Measurements from ENCODE around the gene NAALADL2. TPM values are rescaled to one million over a fixed set of nuclear protein-coding genes. Genes with fewer than 3 reads are reported as not detected.
A peak's percentile ranks its signal among the peaks of the same experiment; 100 is the strongest.
"Not testable (repeated sequence)": the region's sequence is repeated elsewhere in the genome, so short reads cannot be mapped to it uniquely, and the experiment has no call there.

The NAALADL2 gene
- total RNA-seq, 1 donor from 2014 or later = 2.4 TPM

DNA sequence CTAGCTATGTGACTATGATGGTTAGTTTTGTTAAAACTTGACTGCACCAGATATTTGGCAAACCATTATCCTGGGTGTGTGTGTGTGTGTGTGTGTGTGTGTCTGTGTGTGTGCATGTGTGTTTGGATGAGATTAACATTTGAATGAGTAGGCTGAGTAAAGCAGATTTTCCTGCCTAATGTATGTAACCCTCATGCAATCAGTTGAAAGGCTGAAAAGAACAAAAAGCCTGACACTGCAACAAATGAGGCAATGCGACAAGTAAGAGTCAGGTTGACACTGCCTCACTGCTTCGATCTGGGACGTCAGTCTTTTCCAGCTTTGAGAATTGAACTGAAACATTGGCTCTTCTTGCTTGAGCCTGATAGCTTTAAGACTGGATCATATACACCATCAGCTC lies 643.0 kb downstream of the NAALADL2 start:
- no peak for ATAC-seq

DNA sequence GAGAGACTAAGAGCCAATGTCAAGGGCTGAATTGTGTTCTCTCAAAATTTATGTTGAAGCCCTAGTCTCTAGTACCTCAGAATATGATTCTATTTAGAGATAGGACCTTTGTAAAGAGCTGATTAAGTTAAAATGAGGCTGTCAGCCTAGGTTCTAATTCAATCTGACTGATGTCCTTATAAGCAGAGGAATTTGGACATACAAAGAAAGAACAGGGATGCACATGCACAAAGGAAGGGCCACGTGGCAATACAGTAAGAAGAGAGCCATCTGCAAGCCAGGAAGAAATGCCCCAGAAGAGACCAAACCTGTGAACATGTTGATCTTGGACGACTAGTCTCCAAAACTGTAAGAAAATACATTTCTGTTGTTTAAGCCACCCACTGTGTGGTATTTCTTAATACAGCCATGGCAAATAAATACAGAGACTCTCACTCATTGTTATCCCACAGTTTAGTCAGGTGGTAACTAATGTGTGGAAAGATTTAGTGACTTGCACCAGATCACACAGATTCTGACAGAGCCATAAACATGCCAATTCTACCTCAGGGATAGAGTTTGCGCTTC lies 652.2 kb downstream of the NAALADL2 start:
- ATAC-seq = no peak

DNA sequence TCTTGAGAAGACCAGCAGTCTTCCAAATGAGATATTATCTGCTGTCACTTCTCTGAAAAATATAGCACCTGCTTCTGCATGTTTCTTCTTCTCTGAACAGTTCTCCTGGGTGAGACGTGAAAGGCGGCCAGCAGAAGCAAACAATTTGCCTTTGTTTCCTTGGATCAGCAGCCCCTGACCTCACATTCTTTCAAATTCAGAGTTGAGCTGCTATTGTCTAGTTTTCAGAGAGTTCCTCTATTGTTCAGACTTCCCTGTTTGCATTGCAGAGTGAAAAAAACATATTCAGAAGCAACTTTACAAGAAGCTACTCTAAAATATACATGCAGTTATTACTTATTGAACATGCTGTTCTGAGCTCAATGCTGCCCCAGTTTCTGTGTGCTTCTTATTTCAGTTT lies 653.6 kb downstream of the NAALADL2 start:
- ATAC-seq = no peak

DNA sequence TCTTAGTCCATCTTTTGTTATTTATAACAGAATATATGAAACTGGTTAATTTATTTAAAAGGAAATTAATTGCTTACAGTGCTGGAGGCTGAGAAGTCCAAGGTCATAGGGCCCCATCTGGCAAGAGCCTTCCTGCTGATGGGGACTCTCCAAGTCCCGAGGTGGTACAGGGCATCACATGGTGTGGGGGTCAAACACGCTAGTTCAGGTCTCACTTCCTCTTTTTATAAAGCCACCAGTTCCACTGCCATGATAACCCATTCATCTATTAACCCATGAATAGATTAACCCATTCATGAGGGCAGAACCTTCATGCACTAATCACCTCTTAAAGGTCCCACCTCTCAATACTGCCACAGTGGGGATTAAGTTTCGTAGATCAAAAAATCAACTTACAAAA lies 659.3 kb downstream of the NAALADL2 start:
- ATAC-seq = no peak

DNA sequence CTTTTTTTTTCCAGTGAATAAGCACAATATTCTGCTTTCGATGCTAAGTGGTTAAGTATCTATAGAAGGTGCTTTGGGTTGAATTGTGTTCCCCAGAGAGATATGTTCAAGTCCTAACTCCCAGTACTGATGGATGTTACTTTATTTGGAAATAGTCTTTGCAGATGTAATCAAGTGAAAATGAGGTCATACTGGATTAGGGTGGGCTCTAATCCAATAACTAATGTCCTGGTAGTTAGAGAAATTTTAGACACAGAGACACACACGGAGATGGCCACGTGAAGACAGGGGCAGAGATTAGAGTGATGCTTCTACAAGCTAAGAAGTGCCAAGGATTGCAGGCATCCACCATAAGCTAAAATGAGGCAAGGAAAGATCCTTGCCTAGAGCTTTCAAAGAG lies 662.3 kb downstream of the NAALADL2 start:
- ATAC-seq = no peak

DNA sequence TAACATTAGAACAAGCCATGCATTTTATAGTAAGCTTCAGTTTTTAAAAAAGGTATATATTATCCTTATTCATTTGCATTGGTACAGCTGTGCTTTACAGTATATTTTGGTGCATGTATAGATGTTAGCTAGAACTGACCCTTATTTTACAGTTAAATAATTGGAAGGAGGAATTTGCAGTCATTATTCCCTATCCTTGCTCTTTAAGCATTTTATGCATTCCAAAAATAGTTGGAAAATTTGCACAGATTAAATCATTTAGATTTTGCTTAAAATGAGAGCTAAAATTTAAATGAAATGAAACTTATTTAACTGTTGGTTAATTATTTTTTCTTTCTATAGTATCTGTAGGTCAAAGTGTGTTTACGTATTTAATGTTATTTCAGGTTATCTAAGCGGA lies 667.1 kb downstream of the NAALADL2 start:
- no peak for ATAC-seq

DNA sequence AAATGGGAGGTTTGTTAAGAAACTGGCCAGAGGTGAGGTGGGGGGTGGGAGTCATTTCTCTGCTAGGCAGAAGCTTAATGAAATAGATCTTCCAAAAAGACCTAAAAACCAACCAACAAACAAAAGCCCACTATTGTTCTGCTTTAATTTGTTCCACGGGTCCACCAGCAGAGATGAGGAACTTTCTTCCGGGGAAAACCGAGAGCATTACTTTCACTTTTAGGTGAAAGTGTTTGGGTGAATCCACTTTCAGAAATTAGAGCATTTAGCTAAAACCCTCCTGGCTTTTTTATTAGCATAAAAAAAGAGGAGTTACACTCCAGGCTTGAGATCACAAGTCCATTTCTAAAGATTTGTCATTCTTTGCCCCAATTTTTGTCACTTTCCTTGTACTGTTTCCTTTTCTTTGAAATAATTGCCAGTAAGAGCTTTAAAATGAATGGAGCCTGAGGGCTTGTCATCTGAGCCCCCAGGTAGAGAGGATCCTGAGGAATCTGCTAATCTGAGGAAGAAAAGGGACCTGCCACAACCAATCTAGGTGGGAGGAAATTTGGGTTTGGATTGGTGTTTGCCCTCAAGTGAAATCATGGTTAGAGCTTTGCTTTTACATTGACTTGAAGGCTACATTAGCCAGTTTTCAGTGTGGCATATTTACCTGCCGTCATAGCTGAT lies 667.6 kb downstream of the NAALADL2 start:
- no peak for ATAC-seq

DNA sequence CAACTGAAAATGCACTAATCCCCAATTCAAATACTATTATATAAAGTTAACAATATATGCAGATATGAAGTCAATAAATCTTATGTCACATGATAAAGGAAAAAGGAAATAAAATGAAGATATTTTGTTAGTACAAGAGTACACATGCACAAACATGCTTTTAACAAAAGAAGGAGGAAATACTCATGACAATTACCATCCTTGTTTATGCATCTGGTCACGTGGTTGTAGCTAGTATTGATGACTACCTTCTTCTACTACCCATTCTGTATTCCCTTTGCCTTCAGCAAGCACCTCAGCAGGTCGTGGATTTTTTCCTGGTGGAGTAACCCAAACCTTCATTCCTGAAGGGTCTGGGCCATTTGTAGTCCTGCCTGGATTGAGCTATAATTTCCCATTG lies 669.6 kb downstream of the NAALADL2 start:
- ATAC-seq = not testable (repeated sequence)

DNA sequence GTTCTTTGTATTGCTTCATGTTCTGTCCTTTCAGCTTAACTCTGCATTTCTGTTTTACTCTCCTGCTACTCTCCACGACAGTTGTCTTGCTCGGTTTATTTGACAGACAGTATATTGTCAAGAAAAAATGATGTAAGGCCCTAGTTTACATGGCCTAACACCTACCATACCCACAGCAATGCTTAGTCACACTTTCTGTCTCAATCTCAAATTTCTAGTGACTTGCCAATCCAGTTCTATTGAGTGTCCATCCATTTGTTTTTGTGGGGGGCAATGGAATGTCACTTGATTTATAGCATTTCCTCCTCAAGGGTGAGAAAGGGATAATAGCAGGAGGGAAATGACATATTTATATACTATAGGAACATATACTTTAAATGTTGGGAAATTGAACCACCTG lies 676.2 kb downstream of the NAALADL2 start:
- no peak for ATAC-seq

DNA sequence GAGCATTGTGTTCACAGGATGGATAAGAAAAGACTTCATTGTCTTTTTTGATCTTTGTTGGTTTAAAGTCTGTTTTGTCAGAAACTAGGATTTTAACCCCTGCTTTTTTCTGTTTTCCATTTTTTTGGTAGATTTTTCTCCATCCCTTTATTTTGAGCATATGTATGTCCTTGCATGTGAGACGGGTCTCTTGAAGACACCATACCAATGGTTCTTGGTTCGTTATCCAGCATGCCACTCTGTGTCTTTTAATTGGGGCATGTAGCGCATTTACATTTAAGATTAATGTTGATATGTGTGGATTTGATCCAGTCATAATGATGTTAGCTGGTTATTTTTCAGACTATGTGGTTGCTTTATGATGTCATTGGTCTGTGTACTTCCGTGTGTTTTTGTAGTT lies 687.0 kb downstream of the NAALADL2 start:
- no peak for ATAC-seq

DNA sequence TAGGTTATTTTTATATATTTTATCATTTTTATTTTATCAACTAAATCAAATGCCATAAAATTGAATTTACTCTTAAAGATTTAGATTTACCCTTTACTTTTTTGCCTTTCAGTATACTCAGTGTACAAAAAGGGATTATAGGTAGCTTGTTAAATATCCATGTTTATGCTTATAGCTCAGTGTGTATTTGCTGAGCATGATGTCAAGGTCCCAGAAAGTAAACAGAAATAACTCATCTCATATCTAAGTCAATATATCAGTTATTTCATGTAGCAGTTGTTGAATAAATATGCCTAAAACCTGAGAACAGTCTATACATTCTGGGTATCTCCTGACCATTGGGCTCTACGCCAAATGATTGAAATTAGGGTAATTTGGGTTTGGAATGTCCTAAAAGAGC lies 693.8 kb downstream of the NAALADL2 start:
- ATAC-seq = no peak

DNA sequence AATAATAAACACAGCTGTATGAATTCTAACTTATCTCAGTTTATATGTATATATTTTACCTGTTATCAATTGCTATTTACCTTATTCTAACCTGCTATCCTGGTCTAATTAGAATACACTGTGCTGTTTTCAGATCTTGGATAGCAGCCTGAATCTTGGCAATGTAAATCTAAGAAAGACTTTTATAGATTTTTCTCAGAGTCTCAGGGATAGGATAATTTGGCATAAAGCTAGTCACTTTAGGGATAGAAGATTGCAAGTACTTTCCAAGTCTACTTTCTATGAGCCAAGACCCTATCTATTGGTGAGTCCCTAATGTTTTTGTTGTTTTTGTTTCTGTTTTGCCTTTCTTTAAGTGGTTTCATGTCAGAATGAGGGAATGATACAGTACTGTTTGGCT lies 695.7 kb downstream of the NAALADL2 start:
- ATAC-seq = no peak

DNA sequence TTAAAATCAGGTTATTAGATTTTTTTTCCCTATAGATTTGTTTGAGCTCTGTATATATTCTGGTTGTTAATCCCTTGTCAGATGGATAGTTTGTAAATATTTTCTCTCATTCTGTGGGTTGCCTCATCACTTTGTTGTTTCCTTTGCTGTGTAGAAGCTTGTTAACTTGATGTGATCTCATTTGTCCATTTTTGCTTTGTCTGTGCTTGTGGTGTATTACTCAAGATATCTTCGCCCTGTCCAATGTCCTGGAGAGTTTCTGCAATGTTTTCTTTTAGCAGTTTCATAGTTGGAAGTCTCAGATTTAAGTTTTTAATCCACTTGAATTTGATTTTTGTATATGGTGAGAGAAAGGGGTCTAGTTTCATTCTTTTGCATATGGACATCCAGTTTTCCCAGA lies 699.1 kb downstream of the NAALADL2 start:
- no peak for ATAC-seq

DNA sequence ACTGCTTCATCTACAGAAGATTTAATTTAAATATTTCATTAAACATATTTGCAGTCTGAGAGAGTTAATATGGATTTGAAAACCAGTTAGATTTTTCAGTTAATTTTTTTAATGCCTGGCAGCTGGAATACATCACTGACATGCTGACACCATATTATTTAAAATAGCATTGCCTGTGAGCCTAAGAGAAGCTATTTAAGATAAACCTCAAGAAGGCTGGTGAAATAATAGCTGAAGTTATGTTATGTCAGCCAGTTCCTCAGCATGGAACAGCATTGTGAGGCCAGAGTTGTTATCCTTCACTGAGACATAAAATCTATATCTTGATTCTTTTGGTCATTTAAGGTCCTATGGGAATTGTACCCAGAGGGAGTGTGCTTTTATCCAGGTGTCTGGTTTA lies 705.2 kb downstream of the NAALADL2 start:
- ATAC-seq = no peak

DNA sequence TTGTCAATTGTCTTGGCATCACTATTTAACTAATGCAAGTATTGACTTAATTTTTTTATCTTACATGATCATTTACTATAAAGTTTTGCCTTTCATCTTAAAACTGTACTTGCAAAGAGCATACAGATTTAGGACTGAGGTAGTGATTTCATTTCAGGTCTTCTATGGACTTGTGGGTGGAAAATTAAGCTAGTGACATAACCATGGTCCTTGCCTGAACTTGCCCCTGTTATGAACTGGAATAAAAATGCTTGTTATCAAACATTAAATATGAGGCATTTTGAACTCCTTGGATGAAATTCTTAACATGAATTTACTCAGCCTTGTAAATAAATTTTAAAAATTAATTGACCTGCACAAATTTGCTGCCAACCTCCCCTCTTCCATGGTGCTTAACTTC lies 712.0 kb downstream of the NAALADL2 start:
- no peak for ATAC-seq

DNA sequence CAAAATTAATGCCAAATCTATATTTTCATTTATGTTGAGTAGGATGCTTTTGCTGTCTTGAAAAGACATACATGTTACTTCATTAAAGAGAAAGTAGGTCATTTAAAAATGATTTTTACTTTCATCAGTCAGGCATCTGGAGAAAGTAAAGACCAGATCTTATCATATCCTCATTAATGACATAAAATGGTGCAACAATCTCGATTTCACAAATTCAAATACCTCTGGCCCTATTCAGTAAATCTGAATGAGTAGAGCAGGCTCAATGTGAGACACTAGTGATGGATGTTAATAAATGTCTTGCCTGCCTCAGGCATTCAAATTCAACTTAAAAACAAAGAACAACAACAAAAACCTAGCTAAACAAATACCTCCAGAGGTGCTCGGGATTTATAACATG lies 714.1 kb downstream of the NAALADL2 start:
- ATAC-seq = no peak

DNA sequence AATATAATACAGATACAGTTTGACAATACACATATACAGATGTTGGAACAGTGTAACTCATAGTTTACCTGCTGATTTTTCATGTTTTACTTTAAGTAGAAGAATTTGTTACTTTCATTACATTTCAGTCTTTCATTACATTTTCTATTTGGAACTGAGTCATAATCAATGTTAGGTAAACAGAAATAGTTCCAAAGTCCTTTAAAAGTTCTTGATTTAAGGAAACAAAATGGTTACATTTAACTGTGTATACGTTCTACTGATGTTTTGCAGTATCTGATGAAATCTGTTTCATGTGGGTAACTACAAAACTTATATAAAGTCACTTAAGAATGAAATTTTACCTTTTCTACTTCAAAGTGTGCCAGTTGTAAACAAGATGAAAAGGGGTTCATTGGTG lies 721.2 kb downstream of the NAALADL2 start:
- no peak for ATAC-seq

DNA sequence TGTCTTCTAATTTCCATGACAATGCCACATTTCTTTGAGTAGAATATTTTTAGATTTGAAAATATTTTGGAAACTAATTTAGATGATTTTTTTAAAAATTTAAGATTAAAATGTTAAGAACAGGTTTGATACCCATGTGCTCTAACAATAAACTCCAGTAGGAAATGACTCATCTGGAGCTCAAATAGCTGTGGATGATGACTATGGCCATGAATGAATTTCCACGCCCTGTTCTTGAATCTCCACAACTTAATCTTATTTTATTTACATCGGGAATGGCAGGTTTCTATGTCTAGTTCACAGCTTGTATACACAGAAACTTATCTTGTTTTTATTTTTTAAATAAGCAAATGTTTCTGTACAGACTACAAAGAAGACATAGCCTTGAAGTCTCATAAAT lies 726.8 kb downstream of the NAALADL2 start:
- peak; percentile 86 for ATAC-seq

DNA sequence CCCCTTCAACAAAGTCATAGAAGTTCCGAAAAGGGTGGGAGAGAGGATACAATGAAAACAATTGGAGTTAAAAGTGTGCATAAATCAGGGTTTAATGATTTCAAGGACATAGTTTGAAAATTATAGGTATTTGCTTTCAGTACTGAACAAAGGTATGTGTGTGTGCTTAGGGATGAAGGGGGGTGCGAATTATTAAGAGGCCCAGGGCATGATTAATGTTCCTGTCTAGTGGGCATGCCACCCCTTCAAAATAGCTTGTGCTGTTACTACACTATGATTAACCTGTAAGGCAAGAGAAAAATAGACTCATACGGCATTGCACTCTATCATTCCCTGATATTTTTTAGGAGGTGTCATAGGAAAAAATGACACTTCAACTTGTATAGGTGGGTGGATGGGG lies 731.6 kb downstream of the NAALADL2 start:
- no peak for ATAC-seq

DNA sequence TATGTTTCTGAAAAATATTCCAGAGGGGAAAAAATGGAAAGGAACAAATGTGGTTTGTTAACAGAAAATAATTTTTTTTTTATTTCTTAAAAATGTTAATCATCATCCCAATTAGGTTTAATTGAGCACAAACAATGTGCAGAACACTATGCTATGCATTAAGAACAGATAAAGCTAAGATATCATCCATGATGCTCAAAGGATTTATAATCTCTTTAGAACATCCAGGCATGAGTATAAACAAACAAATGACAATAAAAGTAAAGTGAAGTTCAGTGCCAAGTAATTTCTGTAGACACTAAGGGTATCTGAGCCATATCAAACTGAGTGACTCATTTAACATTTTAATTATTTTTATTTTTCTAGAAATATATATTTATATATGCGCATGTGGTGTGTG lies 732.2 kb downstream of the NAALADL2 start:
- no peak for ATAC-seq

DNA sequence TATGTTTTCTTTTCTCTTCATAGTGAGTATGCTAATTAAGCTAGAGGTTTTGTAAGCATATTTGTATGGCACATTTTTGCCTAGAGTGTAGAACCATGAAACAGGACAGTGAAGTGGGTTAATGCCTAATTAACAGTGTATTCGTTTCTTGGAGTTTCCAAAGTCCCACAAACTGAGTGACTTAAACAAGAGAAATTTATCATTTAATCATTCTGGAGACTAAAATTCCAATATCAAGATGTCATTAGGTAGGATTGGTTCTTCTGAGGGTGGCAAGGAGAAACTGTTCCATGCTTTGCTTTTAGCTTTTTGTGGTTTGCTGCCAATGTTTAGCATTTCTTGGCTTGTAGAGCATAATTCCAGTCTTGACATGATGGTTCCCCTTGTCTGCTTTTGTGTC lies 734.2 kb downstream of the NAALADL2 start:
- no peak for ATAC-seq

DNA sequence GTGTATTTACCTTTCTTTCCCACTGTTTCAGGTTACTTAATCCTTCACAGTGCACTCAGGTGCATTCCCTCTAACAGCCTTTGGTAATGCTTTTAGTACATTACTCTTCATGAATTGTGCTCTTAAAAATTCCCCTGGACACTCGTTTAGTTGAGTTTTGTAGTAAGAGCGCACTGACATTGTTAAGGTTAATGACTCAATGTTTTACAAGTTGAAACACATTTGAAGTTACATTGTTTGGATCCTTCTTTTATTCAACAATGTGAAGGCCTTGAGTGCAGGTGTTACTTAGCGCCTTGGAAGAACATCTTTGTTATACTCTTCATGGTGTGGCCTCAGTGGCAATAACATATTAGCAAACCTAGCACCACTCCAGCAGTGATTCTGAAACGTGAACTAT lies 739.6 kb downstream of the NAALADL2 start:
- ATAC-seq = peak; percentile 22

DNA sequence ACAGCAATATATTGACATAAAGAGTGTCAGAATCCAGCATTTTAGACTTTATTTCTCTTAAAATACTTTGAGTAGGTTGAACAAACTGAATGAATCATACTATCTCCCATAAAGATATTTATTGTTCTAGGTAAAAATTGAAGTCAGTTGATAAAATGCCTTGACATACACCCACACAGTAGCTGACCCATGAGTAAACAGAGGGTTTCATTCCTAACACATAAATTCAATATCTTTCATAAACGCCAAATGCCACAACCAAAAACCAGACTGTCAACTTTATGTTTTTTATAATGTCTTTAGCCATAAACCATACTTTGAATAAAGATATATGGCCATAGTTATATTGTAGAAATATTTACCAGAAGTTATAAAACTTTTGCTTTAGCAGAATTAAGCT lies 742.4 kb downstream of the NAALADL2 start:
- no peak for ATAC-seq

DNA sequence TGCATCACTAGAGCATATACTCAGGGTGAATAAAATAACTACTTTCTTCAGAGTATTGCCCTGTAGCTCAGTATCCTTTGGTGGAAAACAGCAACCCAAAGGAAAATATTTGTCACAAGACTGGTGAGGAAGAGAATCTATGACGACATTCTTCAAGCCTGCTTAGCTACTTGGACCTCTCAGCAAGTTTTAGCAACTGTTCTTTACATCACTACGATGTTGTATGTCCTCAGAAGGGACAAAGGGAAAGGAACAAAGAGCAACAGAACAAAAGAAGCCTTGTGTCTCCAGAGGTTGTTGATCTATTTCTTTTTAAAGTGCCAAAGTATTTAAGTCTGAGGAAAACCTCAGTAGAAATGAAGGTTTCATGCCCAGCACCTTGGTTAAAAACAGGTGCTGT lies 746.7 kb downstream of the NAALADL2 start:
- ATAC-seq = no peak

All from esophagus mucosa (tissue), 1 donor.